A549 treated with AZD9567 at 1 μM for 4 hours (cell line): ENCODE results near the gene OOSP1. TPM values are rescaled to one million over a fixed set of nuclear protein-coding genes. Genes with fewer than 3 reads are reported as not detected.

Experiments used
- total RNA-seq: library from RNA; stranded (reverse); fragments of 200-300 nt; extraction: Qiagen RNA extraction; gene quantifications from 5 replicates; pipeline ENCODE4 v1.2.3, GENCODE V29; 2022; ENCODE audit not compliant: insufficient read depth

The OOSP1 gene, protein sequence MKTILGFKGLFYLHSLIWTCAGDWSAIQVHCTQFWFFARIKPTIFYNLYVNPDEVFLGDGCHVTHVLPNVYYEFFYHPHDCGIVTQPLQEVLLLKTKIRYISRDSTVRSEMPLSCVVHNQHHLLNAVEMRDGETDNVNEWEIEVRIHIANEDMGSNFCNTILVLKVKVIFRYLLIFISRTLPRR
- total RNA-seq = not detected in 5 replicates

DNA sequence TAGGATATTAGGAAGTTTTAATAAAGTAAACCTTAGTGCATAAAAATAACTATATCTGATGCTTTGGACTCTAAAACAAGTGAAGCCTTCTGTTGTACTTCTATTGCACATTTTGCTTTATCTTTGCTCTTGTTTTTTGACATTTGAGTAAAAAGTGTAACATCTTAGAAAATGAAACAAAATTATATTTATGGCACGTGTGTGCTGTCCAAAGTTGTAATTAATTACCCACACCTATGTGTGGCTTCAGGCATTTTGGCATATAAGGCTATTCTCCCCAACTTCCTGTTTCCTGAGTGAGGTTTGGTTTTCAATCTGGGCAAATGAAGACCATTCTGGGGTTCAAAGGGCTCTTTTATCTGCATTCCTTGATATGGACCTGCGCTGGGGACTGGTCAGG, at the start of gene OOSP1:
Gene OOSP1 (plus strand): TSS at position 301 of the 400 bp plus-strand sequence. CDS start 23 bp downstream, at position 324.

DNA sequence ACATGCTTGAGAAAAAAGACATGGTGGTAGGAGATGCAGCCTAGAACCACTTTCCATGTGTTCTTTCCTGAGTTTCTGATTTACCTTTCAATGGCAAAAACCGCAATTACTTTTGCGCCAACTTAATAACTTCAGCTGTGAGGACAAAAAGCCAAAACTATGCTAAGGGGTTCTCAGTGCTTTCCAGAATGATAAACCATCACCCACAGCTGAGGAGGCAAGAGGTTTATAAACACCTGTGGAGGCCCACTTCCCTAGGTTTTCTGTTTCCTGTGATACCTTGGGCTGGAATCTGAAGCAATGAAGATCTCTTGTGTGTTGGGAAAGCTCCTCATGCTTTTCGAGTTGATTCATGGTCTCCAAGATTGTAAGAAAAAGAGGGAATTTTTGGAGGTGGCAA, 25.5 kb downstream of the OOSP1 start, which contains the start of gene OOSP4A:
Gene OOSP4A (plus strand): TSS at position 301 of the 400 bp plus-strand sequence. CDS start 0 bp downstream, at position 301.

Other genes starting within 250 kb of the OOSP1 start
- not detected in 5 replicates for gene OR10V1, start 224.6 kb upstream of the OOSP1 start, total RNA-seq
- 19.7 to 26.4 TPM (median 23.3 TPM) in 5 replicates for gene STX3, start 183.1 kb upstream of the OOSP1 start, total RNA-seq
- gene MRPL16, start 127.7 kb upstream of the OOSP1 start, total RNA-seq = 63.5 to 82.2 TPM (median 66.3 TPM) in 5 replicates
- not detected in 5 replicates for gene CBLIF, start 92.9 kb upstream of the OOSP1 start, total RNA-seq
- gene TCN1, start 71.9 kb upstream of the OOSP1 start, total RNA-seq = 0.09 to 0.26 TPM (median 0.20 TPM) in 3 of 5 replicates, not detected in the others
- gene OOSP3, start 59.6 kb upstream of the OOSP1 start, total RNA-seq = not detected in 5 replicates
- not detected in 5 replicates for gene OOSP4A, start 25.6 kb downstream of the OOSP1 start, total RNA-seq
- gene OOSP4B, start 78.7 kb downstream of the OOSP1 start, total RNA-seq = not detected in 5 replicates
- not detected in 5 replicates for gene OOSP2, start 102.0 kb downstream of the OOSP1 start, total RNA-seq
- not detected in 5 replicates for gene MS4A3, start 118.2 kb downstream of the OOSP1 start, total RNA-seq
- not detected in 5 replicates for gene MS4A2, start 150.2 kb downstream of the OOSP1 start, total RNA-seq
- not detected in 5 replicates for gene MS4A6A, start 244.7 kb downstream of the OOSP1 start, total RNA-seq